GM12892 (cell line): Measurements from ENCODE around the gene LDLRAD4.

Source experiments
- DNase-seq: peaks from one replicate; pipeline ENCODE4 v3.0.0; 2011; ENCODE audit not compliant: insufficient read length
- FAIRE-seq: peaks from 2 replicates; lab custom pipeline; 2011; peaks lifted over from hg19 to GRCh38; lab: Jason Lieb, UNC
- POLR2A ChIP-seq: IDR thresholded peaks from 2 replicates; pipeline ENCODE4 v1.6.1; 2011; ENCODE audit warnings: low read depth, low read length, control low read depth
- POLR2AphosphoS5 ChIP-seq: IDR thresholded peaks from 2 replicates; pipeline ENCODE4 v1.6.1; 2011; ENCODE audit warnings: low read depth, low read length, control low read depth
- TAF1 ChIP-seq: IDR thresholded peaks from 2 replicates; pipeline ENCODE4 v1.6.1; 2011; ENCODE audit warnings: low read depth, mild to moderate bottlenecking, control low read depth, low read length, borderline replicate concordance

LDLRAD4 gene

DNA sequence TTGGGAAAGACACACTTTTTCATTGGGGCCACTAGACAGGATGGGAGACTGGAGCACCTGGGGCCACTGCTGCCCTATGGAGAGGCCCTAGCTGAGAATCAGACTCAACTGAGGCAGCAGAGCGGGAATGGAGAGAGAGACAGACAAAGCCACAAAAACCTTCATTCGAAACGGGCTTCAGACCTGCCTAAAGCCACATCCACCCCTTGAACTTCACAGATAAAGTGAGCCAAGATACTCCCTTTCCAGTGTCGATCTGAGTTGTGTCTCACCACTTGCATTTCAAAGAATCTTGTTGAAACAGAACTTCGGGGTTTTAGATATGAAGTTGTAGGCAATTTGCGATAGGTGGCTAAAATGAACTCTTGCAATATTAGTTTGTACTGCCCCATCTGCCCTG, 11.3 kb upstream of the LDLRAD4 start:
- DNase-seq (no peak), FAIRE-seq (no peak)
- TF ChIP-seq TAF1 (no peak), POLR2AphosphoS5 (no peak), POLR2A (no peak)

DNA sequence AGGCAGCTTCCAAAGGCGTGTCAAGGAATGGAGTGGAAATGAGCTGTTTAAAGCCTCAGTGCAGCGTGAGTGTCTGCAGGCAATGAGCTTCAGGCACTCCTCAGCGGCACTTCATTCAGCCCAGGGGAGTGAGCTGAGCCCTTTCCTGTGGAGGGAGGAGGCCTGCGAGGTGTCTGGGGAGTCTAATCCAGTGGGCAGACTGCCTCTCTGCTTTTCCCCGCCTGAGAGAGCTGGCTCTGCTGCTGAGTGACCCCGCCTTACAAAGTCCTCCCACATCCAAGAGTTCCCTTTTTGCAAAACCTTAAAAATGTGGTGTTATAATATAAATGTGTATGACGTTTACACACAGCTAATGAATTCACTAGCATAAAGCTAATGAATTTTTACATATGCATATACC, 7.0 kb upstream of the LDLRAD4 start:
- FAIRE-seq (no peak), DNase-seq (no peak)
- TF ChIP-seq POLR2AphosphoS5 (no peak), TAF1 (no peak), POLR2A (no peak)

DNA sequence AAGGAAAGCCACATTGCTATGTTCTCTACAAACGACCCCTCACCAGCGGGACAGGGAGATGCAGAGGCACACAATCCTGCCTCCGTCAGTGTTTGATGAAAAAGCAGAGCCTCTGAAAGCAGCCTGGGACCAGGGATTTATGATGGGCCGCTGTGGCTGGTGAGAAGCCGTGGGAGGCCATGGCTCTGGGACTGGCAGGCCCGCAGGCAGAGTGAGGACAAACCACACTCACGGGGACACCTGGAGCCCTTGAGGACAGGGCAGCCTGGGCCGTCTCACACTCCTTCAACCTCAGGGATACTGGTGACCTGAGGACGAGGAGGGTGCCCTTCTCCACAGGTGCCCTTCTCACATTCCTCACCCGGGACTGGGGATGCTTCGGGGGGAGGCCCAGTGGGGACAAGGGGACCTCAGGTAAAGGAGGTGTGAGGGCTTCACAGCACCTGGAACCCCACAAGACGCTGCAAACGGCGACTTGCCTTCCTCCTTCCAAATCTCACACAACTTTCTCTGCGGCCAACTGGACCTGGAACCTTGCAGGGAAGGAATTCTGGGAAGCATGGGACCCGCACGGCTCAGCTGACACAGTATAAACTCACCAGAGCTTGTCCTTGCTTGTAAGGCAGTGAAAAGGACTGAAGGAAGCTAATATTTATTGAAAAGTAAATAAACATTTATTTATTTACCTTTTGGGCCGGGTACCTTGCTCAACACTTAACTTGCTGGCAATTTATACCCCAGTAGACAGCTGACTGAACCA, 5.3 kb upstream of the LDLRAD4 start:
- FAIRE-seq (no peak), DNase-seq (no peak)
- TF ChIP-seq TAF1 (no peak), POLR2A (no peak), POLR2AphosphoS5 (no peak)

DNA sequence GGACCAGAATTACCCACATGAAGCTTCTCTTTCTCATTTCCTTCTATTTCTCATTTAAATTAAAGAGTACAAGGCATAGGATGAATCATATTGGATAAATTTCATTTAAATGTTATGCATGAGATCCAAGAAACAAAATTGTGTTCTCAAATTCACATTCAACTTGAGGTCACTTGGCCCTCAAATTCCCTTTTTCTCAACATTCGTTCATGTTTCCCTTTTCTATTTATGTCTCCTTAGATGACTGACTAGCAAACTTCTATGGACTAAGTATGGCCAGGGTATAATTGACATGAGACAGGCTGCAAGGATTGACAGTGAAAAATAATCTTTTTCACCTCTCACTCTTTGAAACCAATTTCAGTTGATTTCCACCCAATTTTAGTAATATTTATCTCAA, 4.0 kb upstream of the LDLRAD4 start:
- DNase-seq (no peak), FAIRE-seq (no peak)
- no peak for TF ChIP-seq POLR2AphosphoS5
- TF ChIP-seq POLR2A, result no peak
- TF ChIP-seq TAF1, result no peak

DNA sequence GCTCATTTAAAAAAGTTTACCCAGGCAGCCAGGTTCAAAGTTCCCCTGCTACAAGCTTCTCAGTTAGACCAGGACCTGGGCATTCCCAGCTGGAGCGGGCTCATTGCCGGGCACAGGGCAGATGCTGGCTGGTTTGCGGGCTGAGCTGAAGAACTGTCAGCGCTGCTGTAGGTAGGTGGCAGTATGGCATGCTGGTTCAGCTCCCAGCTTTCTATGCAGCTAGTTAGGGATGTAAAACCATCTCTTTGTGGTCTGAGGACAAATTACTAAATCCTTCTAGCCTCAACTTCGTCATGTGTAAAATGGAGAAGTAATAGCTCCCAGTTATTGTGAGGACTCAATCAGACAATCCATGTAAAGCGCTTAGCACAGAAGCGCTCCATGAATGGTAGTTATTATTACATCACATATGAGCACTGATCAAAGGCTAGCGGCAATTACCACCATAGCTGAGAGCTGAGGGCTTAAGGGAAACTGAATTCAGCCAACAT, 2.4 kb upstream of the LDLRAD4 start:
- DNase-seq, result no peak
- no peak for FAIRE-seq

DNA sequence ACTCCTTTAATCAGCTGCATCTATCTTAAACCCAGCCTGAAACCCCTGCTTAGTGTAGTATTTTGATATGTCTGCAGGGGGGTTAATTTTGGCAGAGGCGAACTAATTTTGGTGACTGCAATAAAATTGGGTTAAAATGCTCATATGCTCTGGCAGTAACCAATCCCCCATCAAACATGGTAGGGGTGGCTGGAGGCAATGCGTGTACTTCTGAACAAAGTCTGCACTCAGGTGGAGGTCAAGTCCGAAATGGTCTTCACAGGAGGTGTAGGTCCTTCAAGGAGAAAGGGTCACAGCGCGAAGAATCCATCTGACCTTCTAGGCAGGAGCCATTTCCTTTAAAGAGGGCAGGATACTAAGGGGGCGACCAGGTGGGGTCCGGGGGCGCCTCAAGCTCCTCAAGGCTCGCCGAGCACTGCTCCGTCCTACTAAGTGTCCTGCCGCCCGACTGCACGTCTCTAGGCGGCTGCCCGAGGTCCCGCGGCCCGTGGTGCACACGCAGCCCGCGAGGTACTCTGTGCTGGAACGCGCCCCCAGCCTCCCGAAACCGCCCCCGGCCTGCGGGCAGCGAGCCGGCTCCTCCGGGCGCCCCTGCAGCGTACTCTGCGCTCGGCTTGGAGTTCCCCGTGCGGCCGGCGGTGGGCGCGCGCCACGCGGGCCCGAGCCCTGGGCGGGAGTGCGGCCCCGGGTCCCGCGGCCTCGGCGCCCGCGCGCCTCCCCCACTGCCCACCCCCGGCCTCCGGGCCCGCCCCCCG, 1.7 kb upstream of the LDLRAD4 start:
- DNase-seq (no peak), FAIRE-seq (no peak)
- TF ChIP-seq POLR2A, result no peak
- TF ChIP-seq POLR2AphosphoS5, result no peak
- TF ChIP-seq TAF1, result no peak

More for the DNA sequence above, 2.4 kb upstream of the LDLRAD4 start:
- TF ChIP-seq TAF1 (no peak), POLR2AphosphoS5 (no peak), POLR2A (no peak)

DNA sequence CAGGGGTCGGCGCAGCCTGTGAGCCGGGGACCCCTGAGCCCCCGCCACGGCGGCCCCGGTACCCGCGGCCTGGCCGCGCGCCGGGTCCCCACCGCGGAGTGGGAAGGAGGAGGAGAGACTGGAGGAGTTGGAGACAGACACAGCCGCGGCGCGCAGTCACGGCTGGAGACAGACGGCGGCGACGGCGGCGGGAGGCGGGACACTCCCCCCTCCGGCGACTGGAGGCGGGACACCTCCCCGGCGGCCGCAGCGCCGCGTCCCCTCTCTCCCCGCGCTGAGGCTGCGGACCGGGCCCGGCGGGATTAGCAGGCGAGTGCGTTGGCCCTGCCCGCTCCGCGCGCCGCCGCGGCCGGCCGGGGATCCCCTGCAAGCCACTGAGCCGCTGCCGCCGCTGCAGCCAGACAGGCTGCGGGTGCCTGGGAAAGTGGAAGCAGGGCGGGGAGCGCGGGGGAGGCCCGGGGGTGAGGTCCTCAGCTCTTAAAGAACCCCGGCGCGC, 1.0 kb upstream of the LDLRAD4 start:
- no peak for DNase-seq
- no peak for FAIRE-seq
- no peak for TF ChIP-seq TAF1
- TF ChIP-seq POLR2AphosphoS5, result no peak
- TF ChIP-seq POLR2A, result no peak

DNA sequence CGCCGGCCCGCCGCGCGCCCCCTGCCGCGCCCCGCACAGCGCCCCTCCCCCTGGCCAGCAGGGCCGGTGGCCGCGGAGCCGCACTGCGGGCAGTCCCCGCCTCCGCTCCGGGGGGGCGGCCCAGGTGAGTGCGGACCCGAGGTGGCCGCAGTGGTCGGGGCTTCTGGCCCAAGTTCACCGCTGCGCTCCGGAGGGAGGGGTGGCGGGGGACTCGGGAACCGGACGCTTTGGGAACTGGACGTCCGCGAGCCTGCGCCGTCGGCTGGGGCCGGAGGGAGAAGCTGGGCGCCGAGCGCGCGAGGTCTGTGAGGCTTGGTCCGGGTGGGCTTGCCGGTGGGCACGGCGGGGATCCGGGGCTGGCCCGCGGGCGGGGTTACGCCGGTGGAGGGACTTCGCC, 591 bp upstream of the LDLRAD4 start:
- FAIRE-seq, result no peak
- no peak for DNase-seq
- TF ChIP-seq TAF1 (no peak), POLR2A (no peak), POLR2AphosphoS5 (no peak)

DNA sequence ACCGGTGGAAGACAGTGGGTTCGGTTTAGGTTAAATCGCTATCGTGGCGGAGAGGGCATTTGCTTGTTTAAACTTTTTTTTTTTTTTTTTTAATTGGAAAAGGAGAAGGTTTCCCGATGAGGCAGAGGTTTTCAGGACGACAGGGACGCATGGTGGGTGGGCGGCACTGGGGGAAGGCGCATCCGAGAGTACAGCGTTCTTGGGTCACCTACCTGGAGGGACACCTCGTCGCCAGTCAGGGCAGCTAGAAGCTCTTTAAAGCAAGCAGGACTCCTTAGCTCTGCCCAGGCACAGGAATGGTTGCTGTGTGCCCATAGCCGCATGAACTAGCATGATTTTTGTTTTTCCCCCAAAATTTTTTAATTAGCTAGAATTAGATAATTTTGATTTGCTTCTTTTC, 437 bp downstream of the LDLRAD4 start:
- DNase-seq (no peak), FAIRE-seq (no peak)
- TF ChIP-seq TAF1 (no peak), POLR2AphosphoS5 (no peak), POLR2A (no peak)

DNA sequence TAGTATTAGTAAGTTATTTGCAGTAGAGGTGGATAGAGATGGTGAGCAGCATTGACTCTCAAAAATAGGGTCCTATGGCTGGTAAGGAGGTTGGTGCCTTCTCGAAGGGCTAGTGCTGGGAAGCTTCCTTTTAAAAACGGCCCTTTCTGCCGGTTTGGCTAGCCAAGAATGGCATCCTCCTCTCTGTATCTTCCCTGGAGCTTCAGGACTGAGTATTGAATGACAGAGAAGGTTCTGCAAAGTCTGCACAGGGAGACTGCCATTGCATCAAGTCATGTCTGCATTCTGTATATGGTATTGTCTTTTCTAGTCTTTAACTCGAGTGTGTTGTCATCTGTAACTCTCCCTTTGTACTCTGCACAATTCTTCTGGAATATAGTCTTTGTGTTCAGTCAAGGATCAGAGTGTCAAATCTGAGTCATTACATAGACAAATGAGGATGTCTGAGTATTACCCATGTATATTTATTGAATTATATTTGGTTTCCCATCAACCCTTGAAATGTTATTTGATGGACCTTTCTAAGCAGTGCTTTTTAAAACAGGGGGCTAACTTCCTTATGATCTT, 1.1 kb downstream of the LDLRAD4 start:
- TF ChIP-seq POLR2A (no peak), TAF1 (no peak), POLR2AphosphoS5 (no peak)
- FAIRE-seq (no peak), DNase-seq (no peak)

DNA sequence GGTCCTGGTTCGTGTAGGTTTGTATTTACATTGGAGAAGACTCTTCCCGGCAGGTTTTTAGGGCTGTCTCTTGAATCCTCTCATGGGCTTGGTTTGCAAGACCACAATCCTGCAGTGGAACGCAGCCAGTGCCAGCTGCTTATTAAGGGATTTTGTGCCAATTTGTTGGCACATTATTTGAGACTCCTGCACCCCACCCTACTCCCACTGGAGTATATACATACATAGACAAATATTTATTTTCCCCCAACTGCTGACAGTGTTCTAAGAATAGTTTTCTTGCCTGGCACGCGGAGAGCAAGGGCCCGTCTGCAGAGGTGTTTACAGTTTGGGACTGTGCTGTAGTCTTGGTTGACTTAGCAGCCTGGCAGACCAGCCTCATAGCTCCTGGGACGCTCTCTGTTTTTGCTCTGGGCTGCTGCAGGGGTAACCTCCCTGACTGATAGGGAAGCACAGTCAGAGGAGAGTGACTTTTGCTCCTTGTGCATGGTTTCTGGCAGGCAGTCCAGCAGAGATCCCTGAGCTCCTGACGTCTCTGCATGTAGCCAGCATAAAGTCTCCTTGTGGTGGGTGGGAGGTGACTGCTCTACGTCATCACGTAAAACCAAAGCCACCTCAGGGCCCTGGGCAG, 1.9 kb downstream of the LDLRAD4 start:
- TF ChIP-seq POLR2AphosphoS5, result no peak
- no peak for TF ChIP-seq POLR2A
- no peak for TF ChIP-seq TAF1
- FAIRE-seq (no peak), DNase-seq (no peak)
